OCI-LY3 (cell line): Measurements from ENCODE around the gene TEX29.

Experiments
- CTCF ChIP-seq: fragments of 200-600, 300-600 bp; sonication (generic); IDR thresholded peaks from 2 replicates; pipeline ENCODE4 v1.5.1; 2014; ENCODE audit warnings: antibody characterized with exemption, low read length, low read depth
- EZH2phosphoT487 ChIP-seq: fragments of 200-600 bp; shearing (Covaris generic); IDR thresholded peaks from 2 replicates; pipeline ENCODE4 v1.6.1; 2018; ENCODE audit warnings: antibody characterized with exemption, mixed run types, low read depth

- no peak for TF ChIP-seq CTCF
- no peak for TF ChIP-seq EZH2phosphoT487
These were observed 4.3 kb downstream of the TEX29 start for GRCh38 chr13:111324736-111325135.
